NAMALWA (cell line): Measurements from ENCODE around the gene TSHZ2.
"Not testable (repeated sequence)": the region's sequence is repeated elsewhere in the genome, so short reads cannot be mapped to it uniquely, and the experiment has no call there.

Source experiments
- DNase-seq: peaks from one replicate; pipeline ENCODE4 v3.0.0-alpha.2; 2015; ENCODE audit warnings: low spot score

TSHZ2 gene

GRCh38 chr20:52996130-52996529 lies 24.0 kb downstream of the TSHZ2 start:
- DNase-seq, result no peak

GRCh38 chr20:52996658-52997057 lies 24.5 kb downstream of the TSHZ2 start:
- no peak for DNase-seq

- no peak for DNase-seq
These were observed 26.1 kb downstream of the TSHZ2 start for GRCh38 chr20:52998268-52998667.

- DNase-seq, result no peak
These were observed 26.9 kb downstream of the TSHZ2 start for GRCh38 chr20:52999040-52999439.

- no peak for DNase-seq
These were observed 29.5 kb downstream of the TSHZ2 start for GRCh38 chr20:53001498-53002301.

GRCh38 chr20:53002786-53003185 lies 30.6 kb downstream of the TSHZ2 start:
- no peak for DNase-seq

- no peak for DNase-seq
These were observed 31.4 kb downstream of the TSHZ2 start for GRCh38 chr20:53003420-53004154.

- no peak for DNase-seq
These were observed 32.2 kb downstream of the TSHZ2 start for GRCh38 chr20:53004267-53004813.

- no peak for DNase-seq
These were observed 38.0 kb downstream of the TSHZ2 start for GRCh38 chr20:53009979-53010735.

GRCh38 chr20:53011640-53012039 lies 39.5 kb downstream of the TSHZ2 start:
- no peak for DNase-seq

- DNase-seq, result no peak
These were observed 41.0 kb downstream of the TSHZ2 start for GRCh38 chr20:53013183-53013582.

- DNase-seq, result no peak
These were observed 41.7 kb downstream of the TSHZ2 start for GRCh38 chr20:53013847-53014246.

- DNase-seq, result no peak
These were observed 43.9 kb downstream of the TSHZ2 start for GRCh38 chr20:53016071-53016470.

- DNase-seq, result no peak
These were observed 44.4 kb downstream of the TSHZ2 start for GRCh38 chr20:53016534-53017042.

- no peak for DNase-seq
These were observed 45.0 kb downstream of the TSHZ2 start for GRCh38 chr20:53017206-53017605.

GRCh38 chr20:53019464-53019863 lies 47.3 kb downstream of the TSHZ2 start:
- DNase-seq, result no peak

- no peak for DNase-seq
These were observed 48.2 kb downstream of the TSHZ2 start for GRCh38 chr20:53020376-53020775.

GRCh38 chr20:53020834-53021233 lies 48.7 kb downstream of the TSHZ2 start:
- no peak for DNase-seq

GRCh38 chr20:53021934-53022333 lies 49.8 kb downstream of the TSHZ2 start:
- no peak for DNase-seq

GRCh38 chr20:53023732-53024520 lies 51.8 kb downstream of the TSHZ2 start:
- DNase-seq, result no peak

- not testable (repeated sequence) for DNase-seq
These were observed 52.5 kb downstream of the TSHZ2 start for GRCh38 chr20:53024653-53025052.
